Measurements from ENCODE around the gene NCOA7.

The NCOA7 gene

DNA sequence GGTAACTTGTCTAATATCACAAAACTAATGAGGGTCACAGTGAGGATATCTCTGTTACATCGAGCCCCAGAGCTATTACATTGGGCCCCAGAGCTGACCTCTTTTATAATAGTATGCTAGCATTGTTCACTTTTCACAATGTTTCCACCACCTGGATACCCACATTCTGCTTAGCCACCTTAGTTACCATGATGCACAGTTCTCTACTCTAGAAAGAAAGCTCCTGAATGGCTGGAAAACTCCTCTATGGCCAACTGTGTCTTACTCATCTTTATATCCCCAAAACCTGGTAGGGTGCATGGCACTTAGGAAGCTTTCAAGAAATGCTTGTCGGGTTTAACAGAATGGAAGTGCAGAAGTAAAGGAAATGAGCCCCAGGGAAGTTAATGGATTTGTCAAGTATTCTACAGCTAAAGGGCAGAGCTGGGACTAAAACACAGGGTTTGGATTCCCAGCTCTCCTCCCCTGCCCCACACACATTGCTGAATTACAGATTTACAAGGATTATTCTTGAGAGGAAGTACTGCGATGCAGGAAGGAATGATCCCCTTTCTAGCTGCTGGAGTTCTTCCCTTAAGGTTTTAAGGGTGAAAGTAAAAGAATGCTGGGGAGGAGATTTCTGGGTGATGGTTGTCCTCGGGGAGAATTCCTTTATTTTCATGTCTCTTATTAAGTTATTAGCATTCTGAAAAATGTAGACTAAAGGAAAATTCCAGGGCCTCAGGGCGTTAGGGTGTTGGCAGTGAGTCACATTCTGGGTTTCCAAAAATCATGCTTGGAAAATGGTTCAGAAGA, 149.7 kb downstream of the NCOA7 start:
- Histone ChIP-seq H3K9me3 (ENCODE audit: control insufficient read depth, low read length) (no peaks in the 10 kb centered on the region), H3K36me3 (ENCODE audit: control insufficient read depth, insufficient read depth, low read length) (no peaks in the 10 kb centered on the region), H3K4me1 (ENCODE audit: control insufficient read depth, insufficient read depth, low read length, poor library complexity, severe bottlenecking) (peaks cover 48% of the 10 kb centered on the region), H3K4me3 (ENCODE audit: extremely low read depth, insufficient read depth, low read length, poor library complexity, severe bottlenecking) (no peak overlapping the region), H3K27ac (ENCODE audit: low read depth, low read length, severe bottlenecking) (peak overlapping the region; percentile 25)
- 78 to 100% methylated on average over 2 to 3 of the region's 5 CpGs for WGBS, 2 experiments (ENCODE audit: insufficient coverage in 2 of 2)

DNA sequence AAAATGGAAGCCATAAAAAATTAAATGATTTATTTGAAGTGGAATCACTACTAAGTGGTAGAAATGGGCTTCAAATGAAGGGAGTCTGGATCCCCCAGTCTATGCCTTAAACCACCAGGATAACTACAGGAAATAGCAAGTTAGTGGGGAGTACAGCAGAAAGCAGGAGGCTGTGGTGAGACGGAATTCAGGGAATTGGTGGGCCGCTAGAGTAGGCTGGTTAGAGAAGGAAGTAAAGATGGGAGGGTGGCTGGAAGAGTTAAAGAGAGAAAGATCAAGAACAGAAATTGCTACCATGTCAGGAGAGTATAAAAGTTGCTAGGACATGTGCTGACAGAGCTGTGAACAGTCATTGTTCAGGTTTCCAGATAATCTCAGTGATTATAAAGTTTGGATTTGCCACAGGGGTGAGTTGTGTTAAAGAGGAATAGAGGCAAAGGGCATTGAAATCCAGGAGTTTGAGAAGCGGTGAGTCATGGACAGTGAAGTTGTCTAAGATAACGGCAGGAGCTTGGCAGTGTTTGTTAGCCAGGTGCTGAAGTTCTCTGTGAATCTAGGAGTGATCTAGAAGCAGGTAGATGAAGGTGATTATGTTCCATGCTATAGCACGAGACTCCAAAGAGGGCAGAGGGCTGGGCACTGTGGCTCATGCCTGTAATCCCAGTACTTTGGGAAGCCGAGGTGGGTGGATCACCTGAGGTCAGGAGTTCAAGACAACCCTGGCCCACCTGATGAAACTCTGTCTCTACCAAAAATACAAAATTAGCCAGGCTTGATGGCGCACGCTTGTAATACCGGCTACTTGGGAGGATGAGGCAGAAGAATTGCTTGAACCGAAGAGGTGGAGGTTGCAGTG, 152.1 kb downstream of the NCOA7 start:
- Histone ChIP-seq H3K9me3 (ENCODE audit: control insufficient read depth, low read length) (no peaks in the 10 kb centered on the region), H3K4me1 (ENCODE audit: control insufficient read depth, insufficient read depth, low read length, poor library complexity, severe bottlenecking) (peaks cover 73% of the 10 kb centered on the region), H3K4me3 (ENCODE audit: extremely low read depth, insufficient read depth, low read length, poor library complexity, severe bottlenecking) (no peak overlapping the region), H3K27ac (ENCODE audit: low read depth, low read length, severe bottlenecking) (peak overlapping the region; percentile 93), H3K36me3 (ENCODE audit: control insufficient read depth, insufficient read depth, low read length) (no peaks in the 10 kb centered on the region)
- 89 to 92% methylated on average over 9 to 10 of the region's 10 CpGs for WGBS, 2 experiments (ENCODE audit: insufficient coverage in 2 of 2)

DNA sequence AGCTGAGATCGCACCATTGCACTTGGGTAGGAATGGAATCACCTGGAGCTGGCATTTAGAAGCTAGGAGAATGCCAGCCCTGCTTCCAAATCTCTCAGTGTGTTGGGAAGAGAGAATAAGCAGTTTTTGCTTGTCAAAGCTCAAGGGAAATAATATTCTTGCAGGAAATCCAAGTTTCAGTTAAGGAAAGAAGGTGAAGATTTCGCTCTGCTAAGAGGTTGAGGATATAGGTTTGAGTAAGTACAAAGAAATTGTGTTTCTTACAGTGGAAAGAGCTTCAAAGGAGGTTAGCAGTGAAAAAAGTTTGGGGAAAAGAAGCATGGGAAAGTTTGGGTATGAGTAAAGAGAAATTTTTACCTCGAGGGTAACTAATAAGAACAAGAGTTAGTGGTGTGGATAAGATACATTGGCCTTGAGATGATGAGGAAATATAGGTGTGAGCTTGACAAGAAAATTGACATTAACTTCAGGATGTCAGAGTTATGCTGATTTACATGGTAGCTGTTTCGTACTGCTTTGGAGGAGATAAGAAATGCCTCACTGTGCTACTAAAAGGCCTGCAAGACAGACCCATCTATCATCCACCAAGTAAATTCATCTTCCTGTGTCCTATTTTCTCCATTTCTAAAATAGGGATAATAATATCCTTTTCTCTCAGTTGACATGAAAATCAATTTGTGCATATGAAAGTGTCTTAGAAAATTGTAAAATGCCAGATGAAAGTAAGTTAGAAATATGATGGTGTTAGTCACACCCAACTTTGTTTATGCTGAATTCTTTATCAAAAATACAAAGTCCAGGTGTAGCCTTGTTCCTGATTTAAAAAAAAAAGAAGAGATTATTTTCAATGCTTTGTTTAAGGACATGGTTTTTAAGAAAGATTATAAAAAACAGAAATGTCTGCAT, 153.0 kb downstream of the NCOA7 start:
- no peaks in the 10 kb centered on the region for H3K9me3 ChIP-seq (ENCODE audit: control insufficient read depth, low read length)
- H3K27ac ChIP-seq (ENCODE audit: low read depth, low read length, severe bottlenecking) = peak overlapping the region; percentile 93
- H3K4me3 ChIP-seq (ENCODE audit: extremely low read depth, insufficient read depth, low read length, poor library complexity, severe bottlenecking) = no peak overlapping the region
- H3K36me3 ChIP-seq (ENCODE audit: control insufficient read depth, insufficient read depth, low read length) = no peaks in the 10 kb centered on the region
- 90 to 93% methylated on average over 3 to 4 of the region's 4 CpGs for WGBS, 2 experiments (ENCODE audit: insufficient coverage in 2 of 2)
- H3K4me1 ChIP-seq (ENCODE audit: control insufficient read depth, insufficient read depth, low read length, poor library complexity, severe bottlenecking) = peaks cover 76% of the 10 kb centered on the region

DNA sequence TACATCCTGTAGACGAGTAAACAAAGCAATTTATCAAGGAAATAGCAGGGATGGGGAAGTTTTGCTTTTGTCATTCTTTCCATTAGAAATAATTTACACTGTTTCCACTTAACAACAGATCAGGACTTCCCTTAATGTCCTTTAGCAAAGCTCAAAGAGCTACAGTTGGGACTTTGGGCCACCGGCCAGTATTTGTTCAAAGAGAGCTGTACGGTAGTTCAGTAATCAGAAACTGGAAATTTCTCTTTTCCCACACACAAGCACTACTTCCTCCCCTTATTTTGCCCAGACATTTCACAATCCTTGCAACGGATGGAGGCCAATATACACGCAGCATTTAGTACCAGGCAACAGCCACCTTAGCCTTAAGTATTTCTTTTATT, 153.7 kb downstream of the NCOA7 start:
- WGBS, 2 experiments (ENCODE audit: insufficient coverage in 2 of 2) = 95 to 100% methylated on average over 2 to 3 of the region's 5 CpGs
- no peaks in the 10 kb centered on the region for H3K36me3 ChIP-seq (ENCODE audit: control insufficient read depth, insufficient read depth, low read length)
- H3K4me3 ChIP-seq (ENCODE audit: extremely low read depth, insufficient read depth, low read length, poor library complexity, severe bottlenecking) = no peak overlapping the region
- H3K27ac ChIP-seq (ENCODE audit: low read depth, low read length, severe bottlenecking) = peak overlapping the region; percentile 93
- H3K9me3 ChIP-seq (ENCODE audit: control insufficient read depth, low read length) = no peaks in the 10 kb centered on the region
- peaks cover 76% of the 10 kb centered on the region for H3K4me1 ChIP-seq (ENCODE audit: control insufficient read depth, insufficient read depth, low read length, poor library complexity, severe bottlenecking)

DNA sequence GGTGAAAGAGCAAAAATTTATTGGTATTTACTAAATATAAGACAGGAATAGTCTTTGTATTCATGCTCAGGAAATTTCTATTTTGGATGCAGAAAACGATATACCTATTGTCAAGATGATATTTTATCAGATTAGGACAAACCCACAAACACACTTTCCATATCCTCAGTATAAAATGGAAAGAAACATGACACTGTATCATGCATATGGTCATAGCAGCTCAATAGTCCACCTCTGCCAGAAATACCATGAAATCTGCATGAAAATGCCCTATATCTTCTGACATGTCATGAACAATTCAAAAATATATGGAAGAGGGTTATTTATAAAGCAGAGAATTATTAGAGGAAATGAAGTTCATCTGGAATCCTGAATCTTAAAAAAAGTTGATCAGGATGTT, 154.1 kb downstream of the NCOA7 start:
- WGBS, 2 experiments (ENCODE audit: insufficient coverage in 2 of 2) = no CpG with 5 or more reads among the region's 1 CpG
- peaks cover 75% of the 10 kb centered on the region for H3K4me1 ChIP-seq (ENCODE audit: control insufficient read depth, insufficient read depth, low read length, poor library complexity, severe bottlenecking)
- peak overlapping the region; percentile 93 for H3K27ac ChIP-seq (ENCODE audit: low read depth, low read length, severe bottlenecking)
- H3K9me3 ChIP-seq (ENCODE audit: control insufficient read depth, low read length) = no peaks in the 10 kb centered on the region
- H3K36me3 ChIP-seq (ENCODE audit: control insufficient read depth, insufficient read depth, low read length) = no peaks in the 10 kb centered on the region
- no peak overlapping the region for H3K4me3 ChIP-seq (ENCODE audit: extremely low read depth, insufficient read depth, low read length, poor library complexity, severe bottlenecking)

DNA sequence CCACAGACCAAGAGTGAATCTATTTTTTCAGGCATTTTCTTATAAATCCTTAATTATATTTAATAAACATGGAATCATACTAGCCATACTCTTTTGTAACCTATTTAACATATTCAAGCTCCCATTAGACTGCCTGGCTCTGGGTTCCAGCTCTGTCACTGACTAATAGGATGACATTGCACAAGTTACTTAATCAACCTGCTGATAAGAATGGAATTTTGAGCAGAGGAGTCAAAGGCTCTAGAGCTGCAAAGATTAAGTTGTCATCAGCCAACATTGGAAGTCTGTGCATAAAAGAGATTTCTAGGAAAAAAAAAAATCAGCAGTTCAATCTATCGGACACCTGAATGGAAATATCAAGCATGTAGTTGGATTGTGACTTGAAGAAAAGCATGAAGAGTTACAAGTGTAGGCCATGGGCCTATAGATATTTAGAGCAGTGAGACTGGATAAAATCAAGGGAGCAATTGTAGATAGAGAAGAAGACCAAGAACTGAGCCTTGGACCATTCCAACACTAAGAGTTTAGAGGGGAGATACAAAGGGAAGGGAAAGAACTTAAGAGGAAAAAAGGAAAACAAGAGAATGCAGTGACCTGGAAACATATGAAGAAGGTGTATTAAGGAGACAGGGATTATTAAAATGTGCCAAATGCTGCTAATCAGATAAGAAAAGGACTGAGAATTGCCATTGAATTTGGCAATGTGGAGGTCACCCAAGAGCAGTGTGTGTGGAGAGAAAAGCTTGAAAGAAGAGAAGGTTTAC, 154.8 kb downstream of the NCOA7 start:
- no peaks in the 10 kb centered on the region for H3K9me3 ChIP-seq (ENCODE audit: control insufficient read depth, low read length)
- no peaks in the 10 kb centered on the region for H3K36me3 ChIP-seq (ENCODE audit: control insufficient read depth, insufficient read depth, low read length)
- 91 to 93% methylated on average over 1 of the region's 1 CpG for WGBS, 2 experiments (ENCODE audit: insufficient coverage in 2 of 2)
- no peak overlapping the region for H3K4me3 ChIP-seq (ENCODE audit: extremely low read depth, insufficient read depth, low read length, poor library complexity, severe bottlenecking)
- peaks cover 68% of the 10 kb centered on the region for H3K4me1 ChIP-seq (ENCODE audit: control insufficient read depth, insufficient read depth, low read length, poor library complexity, severe bottlenecking)
- peak overlapping the region; percentile 93 for H3K27ac ChIP-seq (ENCODE audit: low read depth, low read length, severe bottlenecking)

DNA sequence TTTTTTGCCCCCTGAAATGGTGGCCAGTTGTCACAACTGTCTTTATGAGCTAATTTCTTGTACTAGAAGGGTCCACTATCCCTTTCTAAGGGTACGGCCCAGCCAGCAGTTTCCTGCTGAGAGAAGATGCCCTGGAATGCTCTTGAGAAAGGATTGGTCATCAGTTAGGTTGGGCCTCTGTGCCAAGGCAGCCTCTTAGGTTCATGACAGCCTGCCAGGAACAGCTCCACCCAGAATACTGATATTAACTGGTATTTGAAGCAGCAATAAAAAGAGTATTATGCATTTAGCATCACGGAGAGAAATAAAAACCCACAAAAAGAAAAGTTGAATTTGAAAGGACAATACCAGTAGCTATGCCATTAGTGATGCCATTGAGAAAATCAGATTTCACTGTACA, 156.9 kb downstream of the NCOA7 start:
- Histone ChIP-seq H3K36me3 (ENCODE audit: control insufficient read depth, insufficient read depth, low read length) (no peaks in the 10 kb centered on the region), H3K4me3 (ENCODE audit: extremely low read depth, insufficient read depth, low read length, poor library complexity, severe bottlenecking) (no peak overlapping the region), H3K4me1 (ENCODE audit: control insufficient read depth, insufficient read depth, low read length, poor library complexity, severe bottlenecking) (peaks cover 52% of the 10 kb centered on the region), H3K9me3 (ENCODE audit: control insufficient read depth, low read length) (no peaks in the 10 kb centered on the region), H3K27ac (ENCODE audit: low read depth, low read length, severe bottlenecking) (no peak overlapping the region)
- WGBS, 2 experiments (ENCODE audit: insufficient coverage in 2 of 2) = 100% methylated on average over 1 of the region's 2 CpGs; no CpG with 5 or more reads in 1 of the 2 experiments

DNA sequence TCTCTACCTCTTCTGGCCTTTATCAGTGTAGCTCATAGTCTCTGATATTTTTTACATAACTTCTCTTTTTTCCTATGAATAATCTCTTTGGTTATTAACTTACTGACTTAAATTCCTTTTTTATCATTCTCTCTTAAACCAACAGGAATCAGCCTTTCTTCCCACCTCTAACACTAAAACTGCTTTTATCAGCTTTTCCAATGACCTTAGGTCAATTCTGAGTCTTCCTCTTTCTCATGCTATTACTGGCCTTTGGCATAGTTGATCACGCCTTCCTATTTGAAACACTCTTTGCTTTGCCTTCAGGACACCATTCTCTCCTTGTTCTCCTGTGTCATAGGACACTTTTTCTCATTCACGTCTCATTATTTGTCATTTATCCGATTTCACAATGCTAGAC, 157.7 kb downstream of the NCOA7 start:
- no peak overlapping the region for H3K27ac ChIP-seq (ENCODE audit: low read depth, low read length, severe bottlenecking)

DNA sequence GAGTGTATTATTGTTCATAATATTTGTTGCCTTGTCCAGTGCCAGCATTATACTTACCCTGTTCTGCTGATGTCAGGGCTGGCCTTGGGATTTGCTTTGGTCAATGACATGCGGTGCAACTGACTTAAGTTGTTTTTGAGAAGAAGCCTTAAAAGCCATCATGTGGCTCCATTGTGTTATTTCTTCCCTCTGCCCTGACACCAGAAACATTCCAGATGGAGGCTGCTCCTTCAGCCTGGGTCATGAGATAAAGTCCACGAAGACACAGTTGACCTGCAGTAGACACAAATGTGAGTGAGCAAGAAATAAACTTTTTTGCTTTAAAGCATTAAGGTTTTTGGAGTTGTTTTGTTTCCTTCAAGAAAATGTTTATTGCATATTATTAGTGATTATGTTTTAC, 158.3 kb downstream of the NCOA7 start:
- Histone ChIP-seq H3K4me1 (ENCODE audit: control insufficient read depth, insufficient read depth, low read length, poor library complexity, severe bottlenecking) (peaks cover 39% of the 10 kb centered on the region), H3K36me3 (ENCODE audit: control insufficient read depth, insufficient read depth, low read length) (no peaks in the 10 kb centered on the region), H3K4me3 (ENCODE audit: extremely low read depth, insufficient read depth, low read length, poor library complexity, severe bottlenecking) (no peak overlapping the region), H3K9me3 (ENCODE audit: control insufficient read depth, low read length) (no peaks in the 10 kb centered on the region), H3K27ac (ENCODE audit: low read depth, low read length, severe bottlenecking) (no peak overlapping the region)
- 91 to 93% methylated on average over 1 of the region's 2 CpGs for WGBS, 2 experiments (ENCODE audit: insufficient coverage in 2 of 2)

More for the DNA sequence above, 157.7 kb downstream of the NCOA7 start:
- Histone ChIP-seq H3K9me3 (ENCODE audit: control insufficient read depth, low read length) (no peaks in the 10 kb centered on the region), H3K4me3 (ENCODE audit: extremely low read depth, insufficient read depth, low read length, poor library complexity, severe bottlenecking) (no peak overlapping the region), H3K36me3 (ENCODE audit: control insufficient read depth, insufficient read depth, low read length) (no peaks in the 10 kb centered on the region), H3K4me1 (ENCODE audit: control insufficient read depth, insufficient read depth, low read length, poor library complexity, severe bottlenecking) (peaks cover 44% of the 10 kb centered on the region)
- WGBS, 2 experiments (ENCODE audit: insufficient coverage in 2 of 2) = 91 to 94% methylated on average over 1 to 2 of the region's 3 CpGs

DNA sequence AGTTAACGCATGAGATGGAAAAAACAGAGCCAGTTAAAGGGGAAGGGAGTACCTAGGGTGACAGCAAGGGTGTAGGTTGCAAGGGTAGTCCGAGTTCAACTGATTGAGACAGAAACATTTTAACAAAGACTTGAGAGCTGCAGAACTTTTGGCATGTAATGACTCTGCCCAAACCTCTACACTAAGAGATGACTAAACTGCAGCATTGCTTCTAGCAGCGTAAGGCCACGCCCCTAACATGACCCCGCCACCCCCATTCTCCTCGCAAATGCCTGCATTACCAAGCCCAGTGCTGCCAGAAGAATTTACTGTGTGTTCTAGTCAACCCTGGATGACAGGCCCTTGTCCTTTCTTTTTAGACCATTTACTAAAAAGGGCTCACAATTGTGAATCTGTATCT, 159.5 kb downstream of the NCOA7 start:
- Histone ChIP-seq H3K36me3 (ENCODE audit: control insufficient read depth, insufficient read depth, low read length) (no peaks in the 10 kb centered on the region), H3K9me3 (ENCODE audit: control insufficient read depth, low read length) (no peaks in the 10 kb centered on the region), H3K4me3 (ENCODE audit: extremely low read depth, insufficient read depth, low read length, poor library complexity, severe bottlenecking) (no peak overlapping the region), H3K27ac (ENCODE audit: low read depth, low read length, severe bottlenecking) (no peak overlapping the region), H3K4me1 (ENCODE audit: control insufficient read depth, insufficient read depth, low read length, poor library complexity, severe bottlenecking) (peaks cover 29% of the 10 kb centered on the region)
- 74 to 78% methylated on average over 4 of the region's 6 CpGs for WGBS, 2 experiments (ENCODE audit: insufficient coverage in 2 of 2)

Measured in mesodermal cell (in vitro differentiated cells).